Activated T-cell treated with anti-CD3 and anti-CD28 coated beads, Interleukin-2, amount 50 U/mL, for 24 hours (primary cell): ENCODE results near the gene CD1B.
"Not testable (repeated sequence)": the region's sequence is repeated elsewhere in the genome, so short reads cannot be mapped to it uniquely, and the experiment has no call there.

Experiments used
- DNase-seq: peaks from one replicate; pipeline ENCODE4 v3.0.0-alpha.2; 2020
- H3K27ac Mint-ChIP-seq: 2 replicates; pipeline ENCODE4 v1.8.0; 2020; ENCODE audit warnings: mild to moderate bottlenecking, mixed read lengths
- H3K27me3 Mint-ChIP-seq: 2 replicates; pipeline ENCODE4 v1.8.0; 2020; ENCODE audit warnings: mixed read lengths
- H3K36me3 Mint-ChIP-seq: 2 replicates; pipeline ENCODE4 v1.8.0; 2020; ENCODE audit warnings: low read depth, mixed read lengths
- H3K4me1 Mint-ChIP-seq: 2 replicates; pipeline ENCODE4 v1.8.0; 2020; ENCODE audit warnings: low read depth, mixed read lengths
- H3K4me3 Mint-ChIP-seq: 2 replicates; pipeline ENCODE4 v1.8.0; 2020; ENCODE audit warnings: mild to moderate bottlenecking, moderate library complexity, mixed read lengths
- H3K9me3 Mint-ChIP-seq: 2 replicates; pipeline ENCODE4 v1.8.0; 2020; ENCODE audit warnings: mixed read lengths

The CD1B gene

GRCh38 chr1:158289811-158290210, 41.5 kb downstream of the CD1B start, which contains the start of gene CD1C:
Gene CD1C (plus strand): TSS chr1:158289923. CDS start chr1:158290065, 142 bp downstream.
- peaks cover 21% of the 10 kb centered on the region for H3K27me3 Mint-ChIP-seq
- H3K9me3 Mint-ChIP-seq: no peaks in the 10 kb centered on the region
- H3K4me3 Mint-ChIP-seq: no peak within 1 kb of the TSS
- H3K36me3 Mint-ChIP-seq: no peaks in the 10 kb centered on the region
- H3K27ac Mint-ChIP-seq: no peak within 1 kb of the TSS
- no peak for DNase-seq
- H3K4me1 Mint-ChIP-seq: peaks cover 22% of the 10 kb centered on the region

GRCh38 chr1:158286941-158287346, 44.4 kb downstream of the CD1B start:
- Mint-ChIP-seq H3K27me3 (peaks cover 38% of the 10 kb centered on the region), H3K27ac (peak overlapping the region; percentile 16), H3K4me1 (peaks cover 29% of the 10 kb centered on the region), H3K9me3 (no peaks in the 10 kb centered on the region), H3K4me3 (no peak overlapping the region), H3K36me3 (no peaks in the 10 kb centered on the region)
- no peak for DNase-seq

GRCh38 chr1:158286487-158286886, 44.8 kb downstream of the CD1B start:
- peaks cover 1% of the 10 kb centered on the region for H3K36me3 Mint-ChIP-seq
- DNase-seq: no peak
- peaks cover 42% of the 10 kb centered on the region for H3K27me3 Mint-ChIP-seq
- peaks cover 4% of the 10 kb centered on the region for H3K9me3 Mint-ChIP-seq
- H3K27ac Mint-ChIP-seq: peak overlapping the region; percentile 35
- H3K4me1 Mint-ChIP-seq: peaks cover 29% of the 10 kb centered on the region
- no peak overlapping the region for H3K4me3 Mint-ChIP-seq

- Mint-ChIP-seq H3K4me1 (peaks cover 29% of the 10 kb centered on the region), H3K27me3 (peaks cover 48% of the 10 kb centered on the region), H3K9me3 (peaks cover 9% of the 10 kb centered on the region), H3K27ac (peak overlapping the region; percentile 75), H3K4me3 (no peak overlapping the region), H3K36me3 (peaks cover 2% of the 10 kb centered on the region)
- DNase-seq: no peak
These were observed 45.5 kb downstream of the CD1B start for GRCh38 chr1:158285756-158286241.

GRCh38 chr1:158283965-158284364, 47.4 kb downstream of the CD1B start:
- no peak overlapping the region for H3K4me3 Mint-ChIP-seq

GRCh38 chr1:158282421-158282820, 48.9 kb downstream of the CD1B start:
- not testable (repeated sequence) for H3K27ac Mint-ChIP-seq, H3K36me3 Mint-ChIP-seq
- H3K4me1 Mint-ChIP-seq: peaks cover 26% of the 10 kb centered on the region

More at GRCh38 chr1:158283965-158284364, 47.4 kb downstream of the CD1B start:
- peaks cover 29% of the 10 kb centered on the region for H3K4me1 Mint-ChIP-seq
- peaks cover 48% of the 10 kb centered on the region for H3K27me3 Mint-ChIP-seq
- no peak overlapping the region for H3K27ac Mint-ChIP-seq
- peaks cover 9% of the 10 kb centered on the region for H3K9me3 Mint-ChIP-seq
- no peak for DNase-seq
- H3K36me3 Mint-ChIP-seq: peaks cover 2% of the 10 kb centered on the region

More at GRCh38 chr1:158282421-158282820, 48.9 kb downstream of the CD1B start:
- H3K27me3 Mint-ChIP-seq: peaks cover 42% of the 10 kb centered on the region
- DNase-seq, H3K4me3 Mint-ChIP-seq: not testable (repeated sequence)
- H3K9me3 Mint-ChIP-seq: peaks cover 11% of the 10 kb centered on the region
